HG03159 (cell line): ENCODE measurements around the gene SPDYE5.

ENCODE experiments used
- ATAC-seq: cut with Tn5 transposase; IDR thresholded peaks from one replicate; pipeline ENCODE4 v1.9.1; 2021; ENCODE audit warnings: mild to moderate bottlenecking, moderate library complexity; ENCODE audit not compliant: unreplicated experiment

The SPDYE5 gene

DNA sequence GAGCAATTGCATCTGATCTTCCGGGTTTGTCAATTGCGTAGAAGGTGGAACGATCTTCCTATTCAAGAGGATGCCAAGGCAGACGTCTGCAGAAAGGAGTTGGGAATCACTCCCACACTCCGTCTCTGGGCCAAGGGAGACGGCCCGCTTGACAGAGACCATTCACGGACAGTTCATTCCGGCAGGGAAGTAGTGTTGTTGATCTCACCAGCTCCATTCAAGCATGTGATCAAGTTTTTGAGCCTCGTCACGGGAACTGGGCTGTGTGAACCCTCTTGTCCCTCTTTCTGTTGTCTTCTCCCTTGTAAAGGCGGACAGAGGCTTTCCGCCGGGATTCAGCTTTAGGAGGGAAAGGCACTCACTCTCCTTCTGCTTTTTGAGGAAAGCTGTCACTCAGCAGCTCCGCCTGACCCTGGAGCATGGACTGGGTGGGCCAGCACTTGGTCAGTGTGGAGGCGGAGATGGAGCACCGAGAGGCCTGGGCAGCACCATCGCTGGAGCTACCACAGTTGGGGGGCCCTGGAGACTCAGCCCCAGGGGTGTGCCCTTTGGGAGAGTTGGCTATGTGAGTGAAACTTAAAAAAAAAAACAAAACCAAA, 44.9 kb downstream of the SPDYE5 start:
- ATAC-seq: no peak

DNA sequence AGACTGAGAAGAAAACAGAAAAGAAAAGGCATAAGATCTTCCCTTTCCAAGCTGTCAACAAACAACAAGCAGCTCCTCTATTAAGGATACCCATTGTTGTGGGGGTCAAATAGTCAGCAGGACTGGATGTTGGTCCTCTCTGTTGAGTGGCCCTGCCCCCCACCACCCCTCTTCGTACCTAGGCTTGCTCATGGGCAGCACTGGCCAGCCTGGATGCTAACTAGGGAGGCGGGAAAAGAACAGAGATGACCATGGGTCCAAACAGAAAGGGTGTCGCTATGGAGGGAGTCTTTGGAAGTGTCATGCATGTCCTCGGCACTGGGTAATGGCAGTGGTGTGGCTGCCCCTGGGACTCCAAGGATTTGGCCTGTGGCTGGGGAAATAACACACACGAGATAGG, 45.6 kb downstream of the SPDYE5 start:
- no peak for ATAC-seq

DNA sequence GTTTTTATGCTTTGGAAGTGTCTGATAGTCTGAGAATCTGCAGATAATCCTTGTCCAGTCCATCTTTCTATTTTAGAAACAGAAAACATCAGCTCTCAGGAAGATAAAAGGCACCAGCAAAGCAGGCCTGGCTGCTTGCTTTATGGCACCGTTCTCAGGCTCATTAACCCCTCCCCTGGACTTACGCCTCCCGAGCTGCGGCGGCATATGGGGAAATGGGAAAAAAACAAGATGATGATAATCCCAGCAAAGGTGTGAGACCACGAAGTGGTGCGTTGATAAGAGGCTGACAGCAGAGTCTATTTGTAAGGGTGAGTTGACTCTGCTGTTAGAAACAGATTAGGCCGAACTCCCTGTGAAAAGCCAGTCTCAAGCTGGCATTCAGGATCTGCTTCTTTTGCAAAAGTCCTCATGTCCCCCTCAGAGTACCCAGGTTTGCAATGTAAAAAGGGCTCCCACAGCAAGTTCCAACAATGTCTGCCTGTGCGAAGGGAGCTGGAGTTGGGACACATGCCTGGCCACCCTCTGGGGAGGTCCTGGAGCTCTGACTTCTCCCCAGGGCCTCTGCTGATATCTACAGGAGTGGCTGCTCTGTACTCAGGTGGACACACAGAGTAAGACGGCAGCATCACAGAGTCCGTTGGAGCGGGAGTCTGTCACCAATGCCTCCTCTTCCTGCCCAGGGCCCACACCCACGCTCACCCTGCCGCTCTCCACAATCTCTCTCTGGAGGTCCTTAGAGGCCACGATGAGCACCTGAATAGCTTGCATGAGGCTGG, 54.3 kb downstream of the SPDYE5 start:
- no peak for ATAC-seq
